ENCODE data around the gene BOK.
A peak's percentile ranks its signal among the peaks of the same experiment; 100 is the strongest.

Gene BOK, protein sequence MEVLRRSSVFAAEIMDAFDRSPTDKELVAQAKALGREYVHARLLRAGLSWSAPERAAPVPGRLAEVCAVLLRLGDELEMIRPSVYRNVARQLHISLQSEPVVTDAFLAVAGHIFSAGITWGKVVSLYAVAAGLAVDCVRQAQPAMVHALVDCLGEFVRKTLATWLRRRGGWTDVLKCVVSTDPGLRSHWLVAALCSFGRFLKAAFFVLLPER

GRCh38 chr2:241558532-241559322 lies at the start of gene BOK:
BOK (plus strand) TSS chr2:241558745; CDS start chr2:241559484, 739 bp downstream.
- Histone ChIP-seq H3K27me3 (ENCODE audit: control insufficient read depth in 5 of 5, insufficient read depth in 4 of 5, low read length in 5 of 5) (no peaks in the 10 kb centered on the region), H3K27ac (ENCODE audit: low read depth, low read length) (peak within 1 kb of the TSS; percentile 92), H3K4me3 (ENCODE audit: low read depth in 1 of 5, low read length in 5 of 5) (peak within 1 kb of the TSS; percentile 64 to 85 (median 73)), H3K4me1 (ENCODE audit: control insufficient read depth in 5 of 5, insufficient read depth in 5 of 5, low read length in 5 of 5) (peaks cover 11 to 76% (median 66%) of the 10 kb centered on the region in 5 donors), H3K9ac (ENCODE audit: low read length in 5 of 5) (peak within 1 kb of the TSS in 4 of 5 donors; percentile 23 to 79 (median 48)), H3K9me3 (ENCODE audit: control insufficient read depth in 5 of 5, low read length in 5 of 5) (peaks cover 0 to 6% (median 5%) of the 10 kb centered on the region in 5 donors), H3K36me3 (ENCODE audit: control insufficient read depth in 5 of 5, insufficient read depth in 5 of 5, low read length in 5 of 5) (peaks cover 0 to 17% (median 16%) of the 10 kb centered on the region in 5 donors)

DNA sequence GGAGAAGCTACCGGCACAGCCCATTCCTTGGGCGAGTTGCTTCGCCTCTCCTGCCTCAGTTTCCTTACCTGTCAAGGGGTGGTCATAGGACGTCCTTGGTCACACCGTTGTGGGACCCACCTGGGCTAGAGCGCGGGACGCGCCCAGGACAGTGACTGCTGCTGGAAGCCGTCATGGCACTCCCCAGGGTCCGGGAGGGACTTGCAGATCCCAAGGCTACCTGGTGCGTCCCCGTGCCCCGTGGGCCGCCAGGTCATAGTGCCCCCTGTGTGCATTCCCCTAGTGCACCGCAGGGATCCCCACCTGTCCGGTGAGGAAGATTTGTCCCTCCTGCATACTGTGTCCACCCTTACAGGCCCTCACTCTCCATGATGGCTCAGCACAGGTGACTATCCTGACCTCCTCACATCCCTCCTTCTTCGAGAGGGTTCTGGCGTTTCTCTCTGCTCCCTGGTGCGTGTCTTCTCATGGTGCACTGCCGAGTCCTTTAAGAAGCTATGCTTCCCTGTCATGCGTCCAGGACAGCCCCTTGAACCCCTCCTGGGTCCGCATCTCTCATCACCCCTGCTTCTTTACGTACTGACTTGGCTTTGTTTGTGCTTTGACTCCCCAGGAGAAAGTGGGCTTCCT lies 49.3 kb upstream of the BOK start:
- Histone ChIP-seq H3K27ac (ENCODE audit: low read depth, low read length) (no peak overlapping the region), H3K4me1 (ENCODE audit: control insufficient read depth in 5 of 5, insufficient read depth in 5 of 5, low read length in 5 of 5) (peaks cover 7 to 42% (median 35%) of the 10 kb centered on the region in 5 donors)

DNA sequence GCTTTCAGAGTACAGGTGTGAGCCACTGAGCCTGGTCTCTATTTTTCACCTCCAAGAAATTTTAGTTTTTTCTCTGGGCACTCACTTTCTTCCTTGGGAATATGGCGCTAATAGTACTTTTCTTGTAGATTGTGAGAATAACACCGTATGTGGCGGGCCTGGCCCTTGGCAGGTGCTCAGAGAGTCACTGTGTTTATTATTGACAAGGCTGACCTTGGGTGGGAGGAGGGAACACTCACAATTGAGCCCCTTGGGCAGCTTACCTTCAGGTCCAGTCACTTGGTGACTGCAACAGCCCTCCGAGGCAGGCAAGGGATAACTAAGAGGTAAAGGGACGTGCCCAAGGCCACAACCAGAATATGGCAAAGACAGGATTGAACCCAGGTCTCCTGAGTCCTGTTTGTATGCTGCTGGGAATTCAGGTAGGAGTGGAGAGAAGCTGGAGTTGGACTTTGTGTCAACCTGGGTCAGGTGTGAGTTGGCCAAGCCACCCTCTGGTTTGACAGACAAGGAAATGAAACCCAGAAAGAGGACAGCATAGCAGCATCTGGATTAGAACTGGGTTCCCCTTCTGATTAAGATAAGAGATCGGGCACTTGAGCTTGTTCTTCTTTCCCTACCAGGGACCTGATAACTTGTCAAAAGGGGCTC lies 47.3 kb upstream of the BOK start:
- no peaks in the 10 kb centered on the region for H3K9me3 ChIP-seq (ENCODE audit: control insufficient read depth in 5 of 5, low read length in 5 of 5)

More for the DNA sequence above, 49.3 kb upstream of the BOK start:
- peak overlapping the region in 4 of 5 donors; percentile 57 to 77 (median 68) for H3K9ac ChIP-seq (ENCODE audit: low read length in 5 of 5)
- H3K36me3 ChIP-seq (ENCODE audit: control insufficient read depth in 5 of 5, insufficient read depth in 5 of 5, low read length in 5 of 5) = peaks cover 0 to 3% (median 0%) of the 10 kb centered on the region in 5 donors
- peak overlapping the region; percentile 51 to 91 (median 80) for H3K4me3 ChIP-seq (ENCODE audit: low read depth in 1 of 5, low read length in 5 of 5)
- no peaks in the 10 kb centered on the region for H3K27me3 ChIP-seq (ENCODE audit: control insufficient read depth in 5 of 5, insufficient read depth in 4 of 5, low read length in 5 of 5)
- H3K9me3 ChIP-seq (ENCODE audit: control insufficient read depth in 5 of 5, low read length in 5 of 5) = no peaks in the 10 kb centered on the region

DNA sequence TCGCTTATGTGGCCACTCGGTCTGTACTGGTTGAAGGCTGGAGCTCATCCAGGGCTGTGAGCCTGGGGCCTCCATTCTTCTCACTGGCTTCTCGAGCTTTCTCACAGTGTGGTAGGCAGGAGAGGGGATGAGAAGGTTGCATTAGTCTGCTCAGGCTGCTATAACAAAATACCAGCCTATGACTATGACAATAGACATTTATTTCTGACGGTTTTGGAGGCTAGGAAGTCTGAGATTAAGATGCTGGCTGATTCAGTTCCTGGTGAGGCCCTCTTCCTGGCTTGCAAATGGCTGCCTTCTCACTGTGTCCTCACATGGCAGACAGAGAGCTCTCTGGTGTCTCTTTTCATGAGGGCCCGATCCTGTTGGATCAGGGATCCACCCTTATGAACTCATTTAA lies 44.0 kb upstream of the BOK start:
- H3K4me3 ChIP-seq (ENCODE audit: low read depth in 1 of 5, low read length in 5 of 5) = no peak overlapping the region
- peaks cover 0 to 2% (median 2%) of the 10 kb centered on the region in 5 donors for H3K4me1 ChIP-seq (ENCODE audit: control insufficient read depth in 5 of 5, insufficient read depth in 5 of 5, low read length in 5 of 5)
- H3K27me3 ChIP-seq (ENCODE audit: control insufficient read depth in 5 of 5, insufficient read depth in 4 of 5, low read length in 5 of 5) = peaks cover 0 to 1% (median 0%) of the 10 kb centered on the region in 5 donors
- H3K9ac ChIP-seq (ENCODE audit: low read length in 5 of 5) = no peak overlapping the region
- H3K9me3 ChIP-seq (ENCODE audit: control insufficient read depth in 5 of 5, low read length in 5 of 5) = no peaks in the 10 kb centered on the region
- no peak overlapping the region for H3K27ac ChIP-seq (ENCODE audit: low read depth, low read length)
- H3K36me3 ChIP-seq (ENCODE audit: control insufficient read depth in 5 of 5, insufficient read depth in 5 of 5, low read length in 5 of 5) = no peaks in the 10 kb centered on the region

More for the DNA sequence above, 47.3 kb upstream of the BOK start:
- Histone ChIP-seq H3K9ac (ENCODE audit: low read length in 5 of 5) (no peak overlapping the region), H3K27me3 (ENCODE audit: control insufficient read depth in 5 of 5, insufficient read depth in 4 of 5, low read length in 5 of 5) (no peaks in the 10 kb centered on the region), H3K4me1 (ENCODE audit: control insufficient read depth in 5 of 5, insufficient read depth in 5 of 5, low read length in 5 of 5) (peaks cover 7 to 30% (median 25%) of the 10 kb centered on the region in 5 donors), H3K4me3 (ENCODE audit: low read depth in 1 of 5, low read length in 5 of 5) (no peak overlapping the region), H3K27ac (ENCODE audit: low read depth, low read length) (no peak overlapping the region), H3K36me3 (ENCODE audit: control insufficient read depth in 5 of 5, insufficient read depth in 5 of 5, low read length in 5 of 5) (no peaks in the 10 kb centered on the region)

- H3K4me3 ChIP-seq (ENCODE audit: low read depth in 1 of 5, low read length in 5 of 5) = no peak overlapping the region
- peaks cover 0 to 4% (median 0%) of the 10 kb centered on the region in 5 donors for H3K27me3 ChIP-seq (ENCODE audit: control insufficient read depth in 5 of 5, insufficient read depth in 4 of 5, low read length in 5 of 5)
- no peaks in the 10 kb centered on the region for H3K9me3 ChIP-seq (ENCODE audit: control insufficient read depth in 5 of 5, low read length in 5 of 5)
- H3K9ac ChIP-seq (ENCODE audit: low read length in 5 of 5) = no peak overlapping the region
- no peak overlapping the region for H3K27ac ChIP-seq (ENCODE audit: low read depth, low read length)
- no peaks in the 10 kb centered on the region for H3K36me3 ChIP-seq (ENCODE audit: control insufficient read depth in 5 of 5, insufficient read depth in 5 of 5, low read length in 5 of 5)
- no peaks in the 10 kb centered on the region for H3K4me1 ChIP-seq (ENCODE audit: control insufficient read depth in 5 of 5, insufficient read depth in 5 of 5, low read length in 5 of 5)
Observed at GRCh38 chr2:241514986-241515737, 43.4 kb upstream of the BOK start.

DNA sequence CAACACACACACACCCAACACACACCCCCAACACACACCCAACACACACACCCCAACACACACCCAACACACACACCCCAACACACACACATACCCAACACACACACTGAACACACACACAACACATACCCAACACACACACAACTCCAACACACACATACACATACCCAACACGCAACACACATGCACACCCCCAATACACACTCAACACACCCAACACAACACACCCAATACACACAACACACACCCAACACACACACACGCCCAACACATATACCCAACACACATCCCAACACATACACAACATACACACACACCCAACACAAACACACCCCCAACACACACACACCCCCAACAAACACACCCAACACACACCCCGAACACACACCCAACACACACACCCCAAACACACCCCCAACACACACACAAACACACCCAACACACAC lies 42.0 kb upstream of the BOK start:
- Histone ChIP-seq H3K4me1 (ENCODE audit: control insufficient read depth in 5 of 5, insufficient read depth in 5 of 5, low read length in 5 of 5) (no peaks in the 10 kb centered on the region), H3K4me3 (ENCODE audit: low read depth in 1 of 5, low read length in 5 of 5) (no peak overlapping the region), H3K27me3 (ENCODE audit: control insufficient read depth in 5 of 5, insufficient read depth in 4 of 5, low read length in 5 of 5) (peaks cover 0 to 8% (median 6%) of the 10 kb centered on the region in 5 donors), H3K9ac (ENCODE audit: low read length in 5 of 5) (no peak overlapping the region), H3K9me3 (ENCODE audit: control insufficient read depth in 5 of 5, low read length in 5 of 5) (no peaks in the 10 kb centered on the region), H3K36me3 (ENCODE audit: control insufficient read depth in 5 of 5, insufficient read depth in 5 of 5, low read length in 5 of 5) (no peaks in the 10 kb centered on the region), H3K27ac (ENCODE audit: low read depth, low read length) (no peak overlapping the region)

GRCh38 chr2:241517297-241517696 lies 41.2 kb upstream of the BOK start:
- no peak overlapping the region for H3K4me3 ChIP-seq (ENCODE audit: low read depth in 1 of 5, low read length in 5 of 5)
- no peak overlapping the region for H3K9ac ChIP-seq (ENCODE audit: low read length in 5 of 5)
- H3K9me3 ChIP-seq (ENCODE audit: control insufficient read depth in 5 of 5, low read length in 5 of 5) = no peaks in the 10 kb centered on the region
- H3K4me1 ChIP-seq (ENCODE audit: control insufficient read depth in 5 of 5, insufficient read depth in 5 of 5, low read length in 5 of 5) = no peaks in the 10 kb centered on the region
- H3K27me3 ChIP-seq (ENCODE audit: control insufficient read depth in 5 of 5, insufficient read depth in 4 of 5, low read length in 5 of 5) = peaks cover 0 to 8% (median 6%) of the 10 kb centered on the region in 5 donors
- no peaks in the 10 kb centered on the region for H3K36me3 ChIP-seq (ENCODE audit: control insufficient read depth in 5 of 5, insufficient read depth in 5 of 5, low read length in 5 of 5)
- H3K27ac ChIP-seq (ENCODE audit: low read depth, low read length) = no peak overlapping the region

DNA sequence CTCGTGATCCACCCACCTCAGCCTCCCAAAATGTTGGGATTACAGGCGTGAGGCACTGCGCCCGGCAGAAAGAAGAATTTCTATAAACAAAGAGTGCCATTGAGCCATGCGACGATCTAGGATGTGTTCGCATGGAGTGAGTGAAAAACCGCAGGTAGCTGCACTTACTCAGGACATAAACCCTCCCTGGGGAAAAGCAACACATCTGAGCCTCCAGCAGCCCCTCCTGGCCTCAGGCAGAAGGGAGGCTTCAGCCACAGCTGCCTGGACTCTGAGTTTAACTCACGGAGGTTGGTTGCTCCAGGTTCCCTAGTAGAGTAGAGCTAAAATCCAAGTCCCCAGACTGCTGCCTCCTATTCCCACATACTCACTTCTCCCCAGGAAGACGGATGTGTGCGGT lies 38.9 kb upstream of the BOK start:
- no peak overlapping the region for H3K9ac ChIP-seq (ENCODE audit: low read length in 5 of 5)
- H3K27me3 ChIP-seq (ENCODE audit: control insufficient read depth in 5 of 5, insufficient read depth in 4 of 5, low read length in 5 of 5) = peaks cover 0 to 10% (median 6%) of the 10 kb centered on the region in 5 donors
- H3K4me3 ChIP-seq (ENCODE audit: low read depth in 1 of 5, low read length in 5 of 5) = no peak overlapping the region
- H3K36me3 ChIP-seq (ENCODE audit: control insufficient read depth in 5 of 5, insufficient read depth in 5 of 5, low read length in 5 of 5) = no peaks in the 10 kb centered on the region
- no peaks in the 10 kb centered on the region for H3K9me3 ChIP-seq (ENCODE audit: control insufficient read depth in 5 of 5, low read length in 5 of 5)
- H3K4me1 ChIP-seq (ENCODE audit: control insufficient read depth in 5 of 5, insufficient read depth in 5 of 5, low read length in 5 of 5) = no peaks in the 10 kb centered on the region
- H3K27ac ChIP-seq (ENCODE audit: low read depth, low read length) = no peak overlapping the region

GRCh38 chr2:241522477-241522876 lies 36.1 kb upstream of the BOK start:
- no peaks in the 10 kb centered on the region for H3K36me3 ChIP-seq (ENCODE audit: control insufficient read depth in 5 of 5, insufficient read depth in 5 of 5, low read length in 5 of 5)
- no peaks in the 10 kb centered on the region for H3K9me3 ChIP-seq (ENCODE audit: control insufficient read depth in 5 of 5, low read length in 5 of 5)
- H3K4me3 ChIP-seq (ENCODE audit: low read depth in 1 of 5, low read length in 5 of 5) = no peak overlapping the region
- H3K27me3 ChIP-seq (ENCODE audit: control insufficient read depth in 5 of 5, insufficient read depth in 4 of 5, low read length in 5 of 5) = peaks cover 0 to 10% (median 6%) of the 10 kb centered on the region in 5 donors
- no peaks in the 10 kb centered on the region for H3K4me1 ChIP-seq (ENCODE audit: control insufficient read depth in 5 of 5, insufficient read depth in 5 of 5, low read length in 5 of 5)
- H3K9ac ChIP-seq (ENCODE audit: low read length in 5 of 5) = no peak overlapping the region
- H3K27ac ChIP-seq (ENCODE audit: low read depth, low read length) = no peak overlapping the region

Data from subcutaneous abdominal adipose tissue (tissue), 5 donors.